Ovary (tissue), 9 donors: ENCODE results near the gene KRTAP5-6. TPM values are rescaled to one million over a fixed set of nuclear protein-coding genes. Genes with fewer than 3 reads are reported as not detected.

ENCODE experiments used
- DNase-seq, 5 donors: peaks; one replicate each; pipeline ENCODE4 v3.0.0-alpha.2; 2019 to 2020
- H3K27ac ChIP-seq, 2 donors: fragments of 200-600 bp; one replicate each; pipeline versions ENCODE4 v1.5.1 to v1.8.0; 2019 to 2022
- H3K27me3 ChIP-seq: fragments of 200-600 bp; one replicate; pipeline ENCODE4 v1.8.0; 2022
- H3K36me3 ChIP-seq: fragments of 200-600 bp; sonication (generic); one replicate; pipeline ENCODE4 v1.5.1; 2019
- H3K4me1 ChIP-seq: one replicate; pipeline ENCODE4 v1.8.1; 2013; ENCODE audit warnings: mild to moderate bottlenecking, moderate library complexity; ENCODE audit not compliant: insufficient read depth
- H3K4me3 ChIP-seq: fragments of 200-600 bp; sonication (generic); one replicate; pipeline ENCODE4 v1.5.1; 2017
- H3K9me3 ChIP-seq, 2 donors: fragments of 200-600 bp in 1 of 2; sonication (generic) in 1 of 2; one replicate each; pipeline versions ENCODE4 v1.5.1 to v1.8.1; 2013 to 2019; ENCODE audit warnings: mild to moderate bottlenecking in 1 of 2, moderate library complexity in 1 of 2
- CTCF ChIP-seq, 3 donors: fragments of 450-650 bp in 2 of 3; fragments of 200-600 bp in 1 of 3; IDR thresholded peaks; one replicate each; pipeline versions ENCODE4 v1.5.1 to v1.8.0; 2016 to 2022; ENCODE audit warnings: antibody characterized with exemption in 3 of 3, mild to moderate bottlenecking in 1 of 3
- EP300 ChIP-seq: sonication (generic); formaldehyde crosslinking; IDR thresholded peaks from one replicate; pipeline ENCODE4 v1.6.1; 2017; ENCODE audit warnings: antibody characterized with exemption
- POLR2A ChIP-seq: fragments of 450-650 bp; IDR thresholded peaks from one replicate; pipeline ENCODE4 v1.6.1; 2017; ENCODE audit warnings: antibody characterized with exemption, mild to moderate bottlenecking, moderate library complexity
- WGBS, 3 donors: extraction: QIAGEN DNeasy Blood & Tissue Kit in 1 of 3; methylation state at CpG; one replicate each; pipeline versions ENCODE4 v1.1.5 to v1.1.7; 2013 to 2017; 5-methylcytosine and 5-hydroxymethylcytosine counted together
- intact Hi-C, 4 donors: fragments of 100-400 bp; cut with DNase I; formaldehyde crosslinking; loops; one replicate each; pipeline versions ENCODE4 v1.11.0 to v1.15.1; 2022 to 2023
- polyA plus RNA-seq, 2 donors: library from polyadenylated mRNA; stranded (reverse); fragments of 200-250 nt in 1 of 2; fragments of 350-450 nt in 1 of 2; fragmentation: Illumina TruSeq in 1 of 2; extraction: RNeasy Lipid Tissue Mini Kit (QIAGEN cat#74804) in 1 of 2; gene quantifications; one replicate each; pipeline ENCODE4 v1.2.3, GENCODE V29; 2013 to 2014
- total RNA-seq, 7 donors: library from RNA; depleted of rRNA in 2 of 7; stranded (reverse); fragments of >200 nt in 2 of 7; fragmentation: NEBNext Ultra II Directional in 3 of 7; extraction: Animal tissue kit (Norgen Biotek cat#: 25700) in 3 of 7; gene quantifications; one replicate each; pipeline versions ENCODE4 v1.1.0 to v1.2.4, GENCODE V29; 2016 to 2023
- donor health status: DM: no; HTN: no; CAD: no; lungs with moderate emphysema.
- donor health status: DM: no; HTN: no; CAD: no.
- donor health status: Bipolar disorder and iron deficiency.
- donor health status: DM: yes; HTN: yes; CAD: no.
- donor health status: DM: no; HTN: no; CAD: no.
- donor health status: DM: yes; HTN: yes; CAD: no.

KRTAP5-6 gene
- total and polyA plus RNA-seq, 9 donors: not detected

DNA sequence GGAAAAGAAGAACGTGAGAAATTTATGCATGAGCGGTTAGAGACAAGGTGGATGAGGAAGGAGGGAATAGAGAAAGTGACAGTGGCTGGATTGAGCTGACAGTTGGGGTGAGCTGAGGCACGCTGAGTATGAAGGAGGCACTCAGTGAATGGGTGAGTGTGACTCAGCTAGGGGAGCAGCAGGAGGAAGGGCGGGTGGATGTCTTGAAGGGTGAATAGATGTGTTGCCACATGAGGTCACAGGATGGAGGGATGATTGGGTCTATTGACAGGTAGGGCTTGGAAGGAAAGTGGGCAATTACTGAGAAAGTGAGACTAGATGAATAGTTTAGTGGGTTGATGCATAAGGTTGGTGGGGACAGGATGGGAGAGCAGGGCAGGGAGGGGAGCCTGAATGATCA, 45.4 kb downstream of the KRTAP5-6 start:
- TF ChIP-seq EP300 (no peak), CTCF (IDR thresholded peaks at IDR 0.05) (no peak), POLR2A (no peak)

GRCh38 chr11:1742869-1743584, 46.0 kb downstream of the KRTAP5-6 start:
- no peak for TF ChIP-seq CTCF (IDR thresholded peaks at IDR 0.05)
- TF ChIP-seq EP300: no peak
- TF ChIP-seq POLR2A: no peak
- 86 to 90% (median 89%) methylated on average over 3 of the region's 3 CpGs for WGBS, 3 donors
- H3K36me3 ChIP-seq: no peaks in the 10 kb centered on the region
- peaks cover 3% of the 10 kb centered on the region for H3K4me1 ChIP-seq
- H3K27me3 ChIP-seq: no peaks in the 10 kb centered on the region
- no peak overlapping the region for H3K4me3 ChIP-seq
- H3K27ac ChIP-seq: no peak overlapping the region
- no peak for DNase-seq
- H3K9me3 ChIP-seq: no peaks in the 10 kb centered on the region
- intact Hi-C loops: no loop called here

More for the DNA sequence above, 45.4 kb downstream of the KRTAP5-6 start:
- Histone ChIP-seq H3K27ac (no peak overlapping the region), H3K4me1 (peaks cover 3% of the 10 kb centered on the region), H3K9me3 (no peaks in the 10 kb centered on the region), H3K36me3 (no peaks in the 10 kb centered on the region), H3K27me3 (no peaks in the 10 kb centered on the region), H3K4me3 (no peak overlapping the region)
- WGBS, 3 donors: 79 to 83% (median 80%) methylated on average over 4 of the region's 4 CpGs
- DNase-seq: no peak
- intact Hi-C loops: no loop called here

DNA sequence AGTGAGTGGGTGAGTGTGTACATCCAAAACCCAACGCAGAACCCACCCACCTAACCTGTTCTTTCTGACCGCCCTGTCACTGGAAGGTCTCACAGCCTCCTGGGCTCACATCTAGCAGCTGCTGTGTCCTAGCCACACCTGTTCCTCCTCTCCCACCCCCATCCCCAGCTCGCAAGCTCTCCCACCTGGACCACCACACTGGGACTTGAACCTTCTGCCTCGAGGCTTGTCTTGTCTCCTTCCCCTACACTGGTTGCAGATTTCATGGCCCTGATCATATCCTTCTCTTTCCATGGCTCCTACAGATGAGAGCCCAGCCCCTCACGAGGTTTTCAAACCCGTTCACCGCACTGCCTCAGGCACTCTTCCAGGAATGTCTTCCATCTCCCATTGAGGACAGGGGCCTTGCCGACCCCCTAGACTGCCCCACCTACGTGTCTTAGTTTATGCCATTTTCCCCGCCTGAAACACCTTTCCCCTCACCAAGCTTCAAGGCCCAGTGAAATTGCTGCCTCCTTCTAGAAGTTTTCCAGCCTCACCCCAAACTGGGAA, 46.7 kb downstream of the KRTAP5-6 start:
- WGBS, 3 donors: 81 to 87% (median 82%) methylated on average over 10 of the region's 10 CpGs
- TF ChIP-seq CTCF (IDR thresholded peaks at IDR 0.05) (no peak), EP300 (no peak), POLR2A (no peak)
- intact Hi-C loops: no loop called here
- Histone ChIP-seq H3K36me3 (no peaks in the 10 kb centered on the region), H3K4me3 (no peak overlapping the region), H3K4me1 (peaks cover 3% of the 10 kb centered on the region), H3K9me3 (no peaks in the 10 kb centered on the region), H3K27me3 (no peaks in the 10 kb centered on the region), H3K27ac (no peak overlapping the region)
- DNase-seq: no peak

DNA sequence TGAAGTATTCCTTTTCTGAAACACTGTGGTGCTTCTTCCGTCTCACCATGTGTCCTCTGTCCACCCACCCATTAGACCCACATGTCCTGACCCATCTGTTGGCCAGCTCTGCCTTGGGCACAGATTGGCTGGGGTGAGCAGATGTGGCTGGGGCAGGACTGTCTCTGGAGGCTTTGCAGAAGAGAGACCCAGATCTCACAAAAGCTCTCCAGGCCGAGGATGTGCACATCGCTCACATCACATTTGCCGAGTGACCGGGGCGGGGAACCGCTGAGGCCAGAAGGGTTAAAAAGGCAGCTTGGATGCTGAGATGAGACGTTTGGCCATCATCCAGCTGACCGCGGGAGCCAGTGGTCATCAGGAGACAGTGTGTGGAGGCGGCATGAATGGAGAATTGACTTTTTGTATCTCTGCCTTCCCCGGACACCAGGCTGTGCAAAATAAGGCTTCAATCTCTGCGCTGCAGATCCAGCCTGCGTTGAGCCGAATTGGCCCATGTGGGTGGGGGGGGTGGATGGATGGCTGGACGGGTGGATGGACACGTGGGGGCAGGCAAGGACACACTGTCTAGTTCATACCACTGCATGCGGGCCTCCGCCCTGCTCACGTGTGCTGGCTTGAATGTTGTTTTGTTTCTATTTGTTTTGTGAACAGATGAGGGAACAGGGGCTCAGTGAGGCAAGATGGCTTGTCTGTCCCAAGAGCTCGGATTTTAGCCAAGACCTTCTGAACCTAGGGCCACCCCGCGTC, 47.3 kb downstream of the KRTAP5-6 start:
- Histone ChIP-seq H3K9me3 (no peaks in the 10 kb centered on the region), H3K27me3 (no peaks in the 10 kb centered on the region), H3K27ac (no peak overlapping the region), H3K36me3 (no peaks in the 10 kb centered on the region), H3K4me3 (no peak overlapping the region), H3K4me1 (peaks cover 3% of the 10 kb centered on the region)
- peak in 1 of 5 donors; percentile 48 for DNase-seq
- TF ChIP-seq EP300 (no peak), CTCF (IDR thresholded peaks at IDR 0.05) (no peak), POLR2A (no peak)
- WGBS, 3 donors: 40 to 46% (median 43%) methylated on average over 23 of the region's 23 CpGs
- intact Hi-C loops: no loop called here
